Ishikawa (cell line): ENCODE data around the gene BACE2.

Experiments used
- EGR1 ChIP-seq: IDR thresholded peaks from 2 replicates; pipeline ENCODE4 v1.6.1; 2012
- EP300 ChIP-seq: IDR thresholded peaks from 2 replicates; pipeline ENCODE4 v1.6.1; 2012; ENCODE audit warnings: borderline replicate concordance
- FOXM1 ChIP-seq: IDR thresholded peaks from 2 replicates; pipeline ENCODE4 v1.6.1; 2012; ENCODE audit warnings: low read depth, borderline replicate concordance
- NFIC ChIP-seq: IDR thresholded peaks from 2 replicates; pipeline ENCODE4 v1.6.1; 2012
- RAD21 ChIP-seq: IDR thresholded peaks from 2 replicates; pipeline ENCODE4 v1.6.1; 2012; ENCODE audit warnings: low read depth
- REST ChIP-seq: IDR thresholded peaks from 2 replicates; pipeline ENCODE4 v1.6.1; 2012; ENCODE audit warnings: low read depth, mild to moderate bottlenecking
- TAF1 ChIP-seq: IDR thresholded peaks from 2 replicates; pipeline ENCODE4 v1.6.1; 2012; ENCODE audit warnings: low read depth, mild to moderate bottlenecking
- TCF12 ChIP-seq: IDR thresholded peaks from 2 replicates; pipeline ENCODE4 v1.6.1; 2012; ENCODE audit warnings: low read depth
- TEAD4 ChIP-seq: IDR thresholded peaks from 2 replicates; pipeline ENCODE4 v1.6.1; 2012
- USF1 ChIP-seq: IDR thresholded peaks from 2 replicates; pipeline ENCODE4 v1.6.1; 2012

GRCh38 chr21:41240040-41240439 lies 72.1 kb downstream of the BACE2 start:
- no peak for TF ChIP-seq RAD21
- no peak for TF ChIP-seq REST
- TF ChIP-seq TEAD4, result no peak
- no peak for TF ChIP-seq TAF1
- TF ChIP-seq EP300, result no peak
- TF ChIP-seq NFIC, result no peak
- TF ChIP-seq USF1, result no peak
- TF ChIP-seq TCF12, result no peak
- TF ChIP-seq FOXM1, result no peak
- no peak for TF ChIP-seq EGR1
